Stimulated activated naive CD8-positive, alpha-beta T cell treated with anti-CD3 and anti-CD28 coated beads, Interleukin-15, Interleukin-2, amounts not matched to agents 100 ng/mL and 50 ng/mL, for 24 hours (primary cell): ENCODE data around the gene SV2B.

Experiments used
- H3K27ac Mint-ChIP-seq: one replicate; pipeline ENCODE4 v1.8.0; 2021; ENCODE audit warnings: mild to moderate bottlenecking, mixed read lengths
- H3K27me3 Mint-ChIP-seq: one replicate; pipeline ENCODE4 v1.8.0; 2021; ENCODE audit warnings: mixed read lengths
- H3K36me3 Mint-ChIP-seq: one replicate; pipeline ENCODE4 v1.8.0; 2021; ENCODE audit warnings: low read depth, mixed read lengths
- H3K4me1 Mint-ChIP-seq: one replicate; pipeline ENCODE4 v1.8.0; 2021; ENCODE audit warnings: low read depth, mixed read lengths
- H3K4me3 Mint-ChIP-seq: one replicate; pipeline ENCODE4 v1.8.0; 2021; ENCODE audit warnings: mild to moderate bottlenecking, mixed read lengths
- H3K9me3 Mint-ChIP-seq: one replicate; pipeline ENCODE4 v1.8.0; 2021; ENCODE audit warnings: mixed read lengths

Gene SV2B

GRCh38 chr15:91238644-91239425 is 138.8 kb downstream of the SV2B start:
- H3K9me3 Mint-ChIP-seq: no peaks in the 10 kb centered on the region
- peaks cover 27% of the 10 kb centered on the region for H3K27me3 Mint-ChIP-seq
- H3K4me1 Mint-ChIP-seq: no peaks in the 10 kb centered on the region
- no peak overlapping the region for H3K4me3 Mint-ChIP-seq
- H3K36me3 Mint-ChIP-seq: no peaks in the 10 kb centered on the region
- no peak overlapping the region for H3K27ac Mint-ChIP-seq

GRCh38 chr15:91243826-91244225 is 143.8 kb downstream of the SV2B start:
- no peaks in the 10 kb centered on the region for H3K9me3 Mint-ChIP-seq
- no peak overlapping the region for H3K4me3 Mint-ChIP-seq
- H3K36me3 Mint-ChIP-seq: no peaks in the 10 kb centered on the region
- H3K27me3 Mint-ChIP-seq: peaks cover 3% of the 10 kb centered on the region
- no peaks in the 10 kb centered on the region for H3K4me1 Mint-ChIP-seq
- no peak overlapping the region for H3K27ac Mint-ChIP-seq

GRCh38 chr15:91244919-91245318 is 144.9 kb downstream of the SV2B start:
- H3K36me3 Mint-ChIP-seq: no peaks in the 10 kb centered on the region
- H3K27me3 Mint-ChIP-seq: no peaks in the 10 kb centered on the region
- no peaks in the 10 kb centered on the region for H3K9me3 Mint-ChIP-seq
- no peak overlapping the region for H3K4me3 Mint-ChIP-seq
- H3K4me1 Mint-ChIP-seq: no peaks in the 10 kb centered on the region
- no peak overlapping the region for H3K27ac Mint-ChIP-seq

- Mint-ChIP-seq H3K27ac (no peak overlapping the region), H3K36me3 (no peaks in the 10 kb centered on the region), H3K4me3 (no peak overlapping the region), H3K4me1 (no peaks in the 10 kb centered on the region), H3K9me3 (no peaks in the 10 kb centered on the region), H3K27me3 (no peaks in the 10 kb centered on the region)
These were observed 146.9 kb downstream of the SV2B start for GRCh38 chr15:91246998-91247397.

GRCh38 chr15:91249591-91249990 is 149.5 kb downstream of the SV2B start:
- peaks cover 5% of the 10 kb centered on the region for H3K27me3 Mint-ChIP-seq
- no peak overlapping the region for H3K4me3 Mint-ChIP-seq
- H3K4me1 Mint-ChIP-seq: peaks cover 4% of the 10 kb centered on the region
- H3K36me3 Mint-ChIP-seq: no peaks in the 10 kb centered on the region
- no peak overlapping the region for H3K27ac Mint-ChIP-seq
- no peaks in the 10 kb centered on the region for H3K9me3 Mint-ChIP-seq

GRCh38 chr15:91252322-91252721 is 152.3 kb downstream of the SV2B start:
- Mint-ChIP-seq H3K36me3 (no peaks in the 10 kb centered on the region), H3K27ac (no peak overlapping the region), H3K27me3 (peaks cover 18% of the 10 kb centered on the region), H3K4me1 (peaks cover 4% of the 10 kb centered on the region), H3K9me3 (no peaks in the 10 kb centered on the region), H3K4me3 (no peak overlapping the region)

- Mint-ChIP-seq H3K4me3 (no peak overlapping the region), H3K27me3 (peaks cover 18% of the 10 kb centered on the region), H3K36me3 (no peaks in the 10 kb centered on the region), H3K27ac (no peak overlapping the region), H3K4me1 (peaks cover 4% of the 10 kb centered on the region), H3K9me3 (no peaks in the 10 kb centered on the region)
These were observed 152.7 kb downstream of the SV2B start for GRCh38 chr15:91252756-91253155.

GRCh38 chr15:91253605-91254004 is 153.5 kb downstream of the SV2B start:
- H3K4me3 Mint-ChIP-seq: no peak overlapping the region
- no peak overlapping the region for H3K27ac Mint-ChIP-seq
- peaks cover 18% of the 10 kb centered on the region for H3K27me3 Mint-ChIP-seq
- H3K36me3 Mint-ChIP-seq: no peaks in the 10 kb centered on the region
- H3K4me1 Mint-ChIP-seq: peaks cover 4% of the 10 kb centered on the region
- no peaks in the 10 kb centered on the region for H3K9me3 Mint-ChIP-seq

- peaks cover 21% of the 10 kb centered on the region for H3K27me3 Mint-ChIP-seq
- no peaks in the 10 kb centered on the region for H3K9me3 Mint-ChIP-seq
- peaks cover 4% of the 10 kb centered on the region for H3K4me1 Mint-ChIP-seq
- no peak overlapping the region for H3K4me3 Mint-ChIP-seq
- H3K36me3 Mint-ChIP-seq: no peaks in the 10 kb centered on the region
- H3K27ac Mint-ChIP-seq: no peak overlapping the region
These were observed 154.7 kb downstream of the SV2B start for GRCh38 chr15:91254766-91255165.

GRCh38 chr15:91255670-91256192 is 155.7 kb downstream of the SV2B start:
- H3K4me1 Mint-ChIP-seq: peaks cover 4% of the 10 kb centered on the region
- no peaks in the 10 kb centered on the region for H3K36me3 Mint-ChIP-seq
- H3K4me3 Mint-ChIP-seq: no peak overlapping the region
- no peaks in the 10 kb centered on the region for H3K9me3 Mint-ChIP-seq
- peaks cover 24% of the 10 kb centered on the region for H3K27me3 Mint-ChIP-seq
- no peak overlapping the region for H3K27ac Mint-ChIP-seq

- H3K4me3 Mint-ChIP-seq: no peak overlapping the region
- H3K27me3 Mint-ChIP-seq: peaks cover 24% of the 10 kb centered on the region
- H3K4me1 Mint-ChIP-seq: peaks cover 4% of the 10 kb centered on the region
- H3K27ac Mint-ChIP-seq: no peak overlapping the region
- H3K9me3 Mint-ChIP-seq: no peaks in the 10 kb centered on the region
- no peaks in the 10 kb centered on the region for H3K36me3 Mint-ChIP-seq
These were observed 157.8 kb downstream of the SV2B start for GRCh38 chr15:91257746-91258414.

- peaks cover 4% of the 10 kb centered on the region for H3K4me1 Mint-ChIP-seq
- H3K27ac Mint-ChIP-seq: no peak overlapping the region
- peaks cover 23% of the 10 kb centered on the region for H3K27me3 Mint-ChIP-seq
- H3K4me3 Mint-ChIP-seq: no peak overlapping the region
- no peaks in the 10 kb centered on the region for H3K36me3 Mint-ChIP-seq
- H3K9me3 Mint-ChIP-seq: no peaks in the 10 kb centered on the region
These were observed 158.3 kb downstream of the SV2B start for GRCh38 chr15:91258415-91258759.

GRCh38 chr15:91259077-91259476 is 159.0 kb downstream of the SV2B start:
- Mint-ChIP-seq H3K36me3 (no peaks in the 10 kb centered on the region), H3K4me3 (no peak overlapping the region), H3K27me3 (peaks cover 18% of the 10 kb centered on the region), H3K27ac (no peak overlapping the region), H3K4me1 (no peaks in the 10 kb centered on the region), H3K9me3 (no peaks in the 10 kb centered on the region)

- no peaks in the 10 kb centered on the region for H3K36me3 Mint-ChIP-seq
- H3K9me3 Mint-ChIP-seq: no peaks in the 10 kb centered on the region
- H3K4me1 Mint-ChIP-seq: no peaks in the 10 kb centered on the region
- no peak overlapping the region for H3K27ac Mint-ChIP-seq
- peaks cover 14% of the 10 kb centered on the region for H3K27me3 Mint-ChIP-seq
- H3K4me3 Mint-ChIP-seq: no peak overlapping the region
These were observed 161.3 kb downstream of the SV2B start for GRCh38 chr15:91261345-91261744.

GRCh38 chr15:91263632-91264531 is 163.8 kb downstream of the SV2B start:
- H3K27ac Mint-ChIP-seq: no peak overlapping the region
- H3K9me3 Mint-ChIP-seq: no peaks in the 10 kb centered on the region
- peaks cover 10% of the 10 kb centered on the region for H3K27me3 Mint-ChIP-seq
- no peak overlapping the region for H3K4me3 Mint-ChIP-seq
- H3K4me1 Mint-ChIP-seq: no peaks in the 10 kb centered on the region
- H3K36me3 Mint-ChIP-seq: no peaks in the 10 kb centered on the region
